H7 (cell line): ENCODE measurements around the gene MED4. TPM values are rescaled to one million over a fixed set of nuclear protein-coding genes. Genes with fewer than 3 reads are reported as not detected.
"Not testable (repeated sequence)": the region's sequence is repeated elsewhere in the genome, so short reads cannot be mapped to it uniquely, and the experiment has no call there.

Experiments
- DNase-seq: peaks from one replicate; pipeline ENCODE4 v3.0.0; 2012
- H3K27me3 ChIP-seq: 2 replicates; pipeline ENCODE4 v1.6.0; 2011; ENCODE audit warnings: mild to moderate bottlenecking, low read length; ENCODE audit not compliant: control insufficient read depth, insufficient read depth
- H3K36me3 ChIP-seq: replicated peaks from 2 replicates; pipeline ENCODE4 v1.5.1; 2011; ENCODE audit warnings: low read length; ENCODE audit not compliant: control insufficient read depth, insufficient read depth
- H3K4me3 ChIP-seq: 2 replicates; pipeline ENCODE4 v1.5.1; 2011; ENCODE audit warnings: low read depth, mild to moderate bottlenecking, control low read depth, low read length, moderate library complexity; ENCODE audit not compliant: insufficient read depth
- total RNA-seq: library from RNA; depleted of rRNA; stranded (reverse); fragments of >200 nt; shearing (Covaris generic); gene quantifications from 2 replicates; pipeline ENCODE4 v1.2.3, GENCODE V29; 2014

Gene MED4
- total RNA-seq, 1 experiment from 2014 or later = 33.5 TPM

DNA sequence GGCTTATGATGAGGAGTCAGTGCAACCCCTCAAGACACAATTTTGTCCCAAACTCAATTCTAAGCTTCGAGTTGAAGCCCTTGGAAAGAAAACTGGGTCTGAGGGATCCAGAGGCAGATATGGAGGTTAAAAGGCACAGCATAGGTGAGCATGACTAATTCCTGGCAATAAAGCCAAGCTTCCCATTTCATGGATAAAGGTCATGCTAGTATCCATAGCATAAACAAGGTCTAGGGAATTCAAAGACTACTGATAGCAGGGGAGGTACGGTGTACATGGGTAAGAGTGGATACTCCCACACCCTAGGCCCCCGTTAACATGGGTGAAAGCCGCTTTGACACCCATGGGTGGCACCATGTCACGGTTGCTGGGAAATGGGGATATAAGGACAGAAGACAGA, 24.0 kb downstream of the MED4 start:
- H3K4me3 ChIP-seq = no peak overlapping the region
- H3K36me3 ChIP-seq = peaks cover 40% of the 10 kb centered on the region
- DNase-seq = no peak
- H3K27me3 ChIP-seq = no peaks in the 10 kb centered on the region

DNA sequence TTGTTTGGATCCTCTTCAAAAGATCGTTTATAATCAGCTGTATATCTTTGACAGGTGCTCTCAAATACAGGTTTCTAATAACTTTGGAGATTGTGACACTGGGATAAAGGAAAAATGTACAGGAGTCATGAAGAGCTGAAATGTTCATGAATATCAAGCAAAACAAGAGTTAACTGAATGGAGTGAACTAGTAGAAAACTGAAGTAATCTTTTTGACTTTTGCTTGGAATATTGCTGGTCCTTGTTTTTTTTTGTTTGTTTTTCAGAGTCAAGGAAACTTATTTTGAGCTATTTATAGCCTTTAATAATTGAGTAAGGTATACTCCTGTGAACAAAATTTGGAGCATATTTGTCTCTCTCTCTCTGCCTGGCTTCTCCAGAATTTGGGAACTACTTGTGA, 25.3 kb downstream of the MED4 start:
- no peak for DNase-seq
- H3K4me3 ChIP-seq = no peak overlapping the region
- no peaks in the 10 kb centered on the region for H3K27me3 ChIP-seq
- H3K36me3 ChIP-seq = peaks cover 32% of the 10 kb centered on the region

DNA sequence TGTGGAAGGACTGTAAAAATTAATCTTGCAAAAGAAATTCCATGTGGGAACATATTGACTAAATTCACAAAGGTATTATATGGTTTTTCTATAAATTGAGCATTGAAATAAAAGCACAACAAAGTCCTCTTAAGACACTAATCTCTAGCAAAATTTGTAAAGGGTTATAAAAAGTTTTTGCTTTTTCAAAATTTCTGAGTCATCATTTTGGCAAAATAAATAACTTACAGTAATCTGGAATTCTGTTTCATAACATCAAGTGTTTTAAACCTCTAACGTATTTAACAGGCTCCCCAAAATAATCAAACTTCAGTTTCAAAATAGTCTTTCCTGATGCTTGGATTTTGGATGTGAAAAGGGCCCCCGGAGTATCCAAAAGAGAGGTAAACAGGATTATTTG, 26.0 kb downstream of the MED4 start:
- Histone ChIP-seq H3K27me3 (no peaks in the 10 kb centered on the region), H3K36me3 (peaks cover 32% of the 10 kb centered on the region), H3K4me3 (no peak overlapping the region)
- no peak for DNase-seq

DNA sequence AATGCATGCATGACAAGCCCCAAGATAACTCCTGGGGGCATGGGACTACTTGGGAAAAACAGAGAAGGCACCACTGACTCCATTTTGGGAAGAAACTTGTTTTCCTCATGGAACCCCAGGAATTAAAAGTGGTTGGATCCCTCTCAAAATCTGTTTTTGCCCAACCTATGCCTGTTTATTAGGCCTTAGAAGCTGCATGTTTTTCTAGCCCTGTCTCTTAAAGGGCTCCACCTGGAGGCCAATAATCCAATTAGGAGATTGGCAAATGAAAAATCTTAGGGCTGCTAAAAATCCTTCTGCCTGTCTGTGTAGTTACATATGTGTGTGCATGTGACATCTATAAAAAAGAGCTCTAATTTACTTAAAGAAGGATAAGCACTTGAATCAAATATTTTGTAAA, 26.9 kb downstream of the MED4 start:
- Histone ChIP-seq H3K4me3 (no peak overlapping the region), H3K36me3 (peaks cover 32% of the 10 kb centered on the region), H3K27me3 (no peaks in the 10 kb centered on the region)
- no peak for DNase-seq

DNA sequence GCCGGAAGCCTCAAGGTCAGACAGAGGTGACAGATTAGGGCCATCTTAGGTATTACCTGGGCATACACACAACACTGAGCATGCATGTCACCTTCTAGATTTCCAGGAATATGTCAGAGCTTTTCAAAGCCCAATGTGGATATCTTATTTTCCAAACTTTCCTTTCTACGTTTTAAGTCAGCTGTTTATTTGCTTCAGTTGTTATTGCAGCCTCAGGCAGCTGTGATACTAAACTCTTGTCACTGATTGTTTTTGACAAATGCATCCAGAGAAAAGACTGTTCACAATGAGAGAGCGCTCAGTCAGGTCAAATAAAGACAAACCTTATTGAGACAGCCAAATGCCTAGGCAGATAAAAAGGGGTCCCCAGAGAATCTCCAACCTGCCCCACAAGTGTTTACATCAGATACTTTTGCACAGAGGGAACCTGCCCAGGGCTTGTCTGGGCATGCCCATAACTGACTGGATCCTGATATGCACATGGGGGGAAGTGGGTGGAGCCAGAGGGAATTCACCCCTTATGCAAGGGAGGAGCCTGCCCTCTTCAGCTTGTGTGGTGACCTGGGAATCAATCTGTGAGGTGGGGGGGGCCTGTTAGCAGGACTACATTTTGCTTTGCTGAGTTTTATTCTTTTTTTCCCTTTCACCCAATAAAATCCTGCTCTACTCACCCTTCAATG, 28.5 kb downstream of the MED4 start:
- Histone ChIP-seq H3K36me3 (peaks cover 20% of the 10 kb centered on the region), H3K4me3 (no peak overlapping the region), H3K27me3 (no peaks in the 10 kb centered on the region)
- DNase-seq = no peak

DNA sequence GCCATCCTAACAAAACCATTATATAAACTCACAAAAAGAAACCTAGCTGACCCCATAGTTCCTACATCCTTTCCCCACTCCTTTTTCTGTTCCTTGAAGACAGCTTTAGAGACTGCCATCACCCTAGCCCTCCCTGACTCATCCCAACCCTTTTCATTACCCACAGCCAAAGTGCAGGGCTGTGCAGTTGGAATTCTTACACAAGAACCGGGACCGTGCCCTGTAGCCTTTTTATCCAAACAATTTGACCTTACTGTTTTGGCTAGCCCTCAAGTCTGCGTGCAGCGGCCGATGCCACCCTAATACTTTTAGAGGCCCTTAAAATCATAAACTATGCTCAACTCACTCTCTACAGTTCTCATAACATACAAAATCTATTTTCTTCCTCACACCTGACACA, 35.0 kb downstream of the MED4 start:
- not testable (repeated sequence) for H3K4me3 ChIP-seq

DNA sequence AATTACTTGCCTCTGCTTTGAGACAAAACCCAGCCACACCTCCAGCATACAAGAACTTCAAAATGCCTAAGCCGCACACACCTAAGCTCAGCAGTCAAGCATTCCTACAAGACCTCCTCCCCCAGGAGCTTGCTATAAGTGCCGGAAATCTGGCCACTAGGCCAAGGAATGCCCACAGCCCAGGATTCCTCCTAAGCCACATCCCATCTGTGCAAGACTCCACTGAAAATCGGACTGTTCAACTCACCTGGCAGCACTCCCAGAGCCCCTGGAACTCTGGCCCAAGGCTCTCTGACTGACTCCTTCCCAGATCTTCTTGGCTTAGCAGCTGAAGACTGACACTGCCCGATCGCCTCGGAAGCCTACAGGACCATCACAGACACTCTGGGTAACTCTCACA, 36.4 kb downstream of the MED4 start:
- H3K36me3 ChIP-seq, DNase-seq, H3K27me3 ChIP-seq, H3K4me3 ChIP-seq: not testable (repeated sequence)

More for the DNA sequence above, 35.0 kb downstream of the MED4 start:
- not testable (repeated sequence) for DNase-seq, H3K27me3 ChIP-seq, H3K36me3 ChIP-seq

DNA sequence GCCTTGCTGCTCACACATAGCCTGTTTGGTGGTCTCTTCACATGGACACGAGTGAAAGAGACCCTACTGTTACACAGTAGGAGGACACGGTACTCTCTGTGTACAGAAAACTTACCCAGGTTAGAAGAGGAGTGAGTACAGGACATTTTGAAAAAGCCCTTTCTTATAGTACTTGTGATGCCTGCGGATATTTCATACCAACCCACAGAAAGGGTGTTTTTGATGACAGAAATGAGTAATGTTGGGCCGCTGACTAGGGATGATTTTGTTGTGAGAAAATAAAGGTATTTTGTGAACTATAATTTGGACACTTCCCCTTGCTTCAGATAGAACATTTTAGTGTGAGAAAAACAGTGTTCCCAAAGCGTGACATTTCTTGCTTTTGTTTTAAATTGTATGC, 39.2 kb downstream of the MED4 start:
- H3K27me3 ChIP-seq = no peaks in the 10 kb centered on the region
- no peak for DNase-seq
- no peak overlapping the region for H3K4me3 ChIP-seq
- H3K36me3 ChIP-seq = no peaks in the 10 kb centered on the region; the same call in 1 of the 2 replicates

DNA sequence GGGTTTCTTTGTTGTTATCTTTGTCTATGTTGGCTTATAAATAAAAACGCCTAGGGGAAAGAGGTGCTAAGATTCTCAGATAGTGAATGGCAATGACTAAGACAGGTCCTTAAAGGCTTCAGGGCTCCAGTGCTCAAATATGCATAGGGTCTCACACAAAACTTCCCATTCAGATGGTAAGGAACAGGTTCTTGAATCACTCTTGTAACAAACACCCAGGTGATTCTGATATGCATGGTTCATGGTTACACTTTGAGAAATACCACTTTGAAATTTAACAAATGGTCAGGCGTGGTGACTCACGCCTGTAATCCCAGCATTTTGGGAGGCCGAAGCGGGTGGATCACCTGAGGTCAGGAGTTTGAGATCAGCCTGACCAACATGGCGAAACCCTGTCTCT, 40.3 kb downstream of the MED4 start:
- peaks cover 1% of the 10 kb centered on the region; the same call in 1 of the 2 replicates for H3K36me3 ChIP-seq
- DNase-seq = no peak
- H3K27me3 ChIP-seq = no peaks in the 10 kb centered on the region
- H3K4me3 ChIP-seq = no peak overlapping the region

DNA sequence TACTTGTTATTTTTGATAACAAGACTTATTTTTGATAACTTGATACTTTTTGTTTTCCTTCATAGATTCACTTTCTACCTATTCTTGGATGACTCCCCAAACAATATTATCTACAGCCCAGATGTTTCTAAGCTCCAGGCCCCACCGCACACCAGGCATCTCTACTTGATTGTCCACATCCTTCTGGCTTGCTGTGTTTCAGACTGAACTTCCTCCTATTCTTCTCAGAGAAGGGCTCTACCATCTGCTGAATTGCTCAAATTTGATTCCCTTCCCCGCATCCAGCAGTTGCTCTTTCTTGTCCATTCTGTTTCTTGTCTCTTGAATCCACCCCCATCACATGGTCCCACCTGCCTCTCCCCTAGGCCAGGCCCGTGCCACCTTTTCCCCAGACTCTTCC, 44.4 kb downstream of the MED4 start:
- no peak overlapping the region for H3K4me3 ChIP-seq
- no peaks in the 10 kb centered on the region for H3K27me3 ChIP-seq
- peaks cover 1% of the 10 kb centered on the region; the same call in 1 of the 2 replicates for H3K36me3 ChIP-seq
- no peak for DNase-seq

DNA sequence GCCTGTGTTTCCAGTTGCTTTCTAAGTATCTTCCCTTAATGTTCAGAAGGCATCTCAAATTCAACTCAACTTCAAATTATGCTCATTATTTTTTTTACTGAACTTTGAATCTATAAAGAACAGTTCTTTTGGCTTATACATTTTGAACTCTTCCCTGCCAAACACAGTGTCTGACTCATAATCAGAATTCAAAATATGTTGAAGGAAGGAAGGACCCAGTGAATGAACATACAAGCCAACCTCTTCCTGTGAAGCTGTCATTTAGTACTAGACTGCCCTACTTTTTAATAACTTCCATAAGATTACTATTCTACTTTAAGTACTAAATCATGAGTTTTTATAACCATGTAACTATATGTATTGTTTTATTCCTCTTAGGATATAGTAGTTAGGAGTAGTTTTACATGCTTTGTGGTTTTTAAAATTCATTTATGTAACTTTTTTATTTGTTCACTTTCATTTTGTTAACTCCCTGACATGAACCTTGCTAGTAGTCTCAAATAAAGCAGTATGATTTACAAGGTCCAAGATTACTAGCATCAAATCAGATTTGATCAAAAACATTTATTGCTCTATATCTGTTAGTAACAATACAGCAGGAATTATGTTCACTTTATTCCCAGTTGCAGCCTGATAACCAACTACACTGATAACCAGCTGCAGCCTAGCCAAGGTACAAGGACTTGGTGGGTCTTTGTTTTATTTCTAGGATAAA, 51.0 kb downstream of the MED4 start:
- Histone ChIP-seq H3K36me3 (peaks cover 8% of the 10 kb centered on the region), H3K4me3 (no peak overlapping the region), H3K27me3 (no peaks in the 10 kb centered on the region)
- DNase-seq = no peak

DNA sequence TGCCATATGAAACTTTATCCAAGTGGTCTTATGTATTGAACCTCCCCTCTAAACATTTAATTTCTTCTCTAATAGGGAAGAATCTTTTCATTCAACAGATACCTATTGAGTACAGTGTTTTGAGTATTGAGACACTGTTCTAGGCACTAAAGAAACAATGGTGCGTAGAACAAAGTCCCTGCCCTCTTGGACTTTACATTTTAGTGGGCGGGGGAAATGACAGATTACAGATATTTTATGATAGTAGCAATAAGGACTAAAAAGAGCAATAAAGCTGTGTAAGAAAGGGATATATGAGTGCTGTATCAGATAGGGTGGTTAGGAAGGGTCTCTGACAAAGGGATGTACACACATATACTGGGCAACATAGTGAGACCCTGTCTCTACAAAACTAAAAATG, 52.0 kb downstream of the MED4 start:
- DNase-seq = no peak
- peaks cover 8% of the 10 kb centered on the region for H3K36me3 ChIP-seq
- no peak overlapping the region for H3K4me3 ChIP-seq
- no peaks in the 10 kb centered on the region for H3K27me3 ChIP-seq

DNA sequence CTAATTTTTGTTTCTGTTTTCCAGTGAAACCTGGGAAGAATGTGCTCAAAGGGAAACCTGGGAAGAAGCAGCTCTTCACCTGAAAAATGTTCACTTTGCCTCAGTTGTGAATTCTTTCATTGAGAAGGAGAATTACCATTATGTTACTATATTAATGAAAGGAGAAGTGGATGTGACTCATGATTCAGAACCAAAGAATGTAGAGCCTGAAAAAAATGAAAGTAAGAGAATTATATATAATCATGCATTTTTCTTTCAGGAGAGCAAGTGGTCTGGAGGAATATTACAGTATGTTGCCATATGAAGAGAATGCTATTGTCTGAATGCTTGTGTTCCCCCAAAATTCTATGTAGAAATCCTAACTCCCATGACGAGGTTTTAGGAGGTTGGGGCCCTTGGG, 54.0 kb downstream of the MED4 start:
- DNase-seq = no peak
- H3K27me3 ChIP-seq = no peaks in the 10 kb centered on the region
- H3K36me3 ChIP-seq = peaks cover 8% of the 10 kb centered on the region
- no peak overlapping the region for H3K4me3 ChIP-seq

DNA sequence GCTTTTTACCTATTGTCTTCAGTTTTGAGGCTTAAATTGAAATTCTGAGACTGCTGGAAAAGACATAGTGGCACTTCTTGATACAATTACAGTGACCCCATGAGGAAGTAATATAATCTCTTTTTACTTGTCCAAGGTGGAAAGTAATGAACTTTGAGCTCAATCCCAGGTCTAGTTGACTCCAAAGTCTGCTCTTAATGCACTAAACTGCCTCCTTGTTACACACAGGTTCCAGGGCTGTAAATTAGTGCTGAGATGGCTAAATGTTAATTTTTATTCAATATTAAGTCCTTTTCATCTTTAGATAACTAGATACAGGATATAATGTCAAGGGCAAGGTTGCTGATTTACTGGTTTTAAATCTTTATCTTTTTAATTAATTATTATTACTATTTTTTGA, 54.9 kb downstream of the MED4 start:
- Histone ChIP-seq H3K36me3 (peaks cover 8% of the 10 kb centered on the region), H3K4me3 (no peak overlapping the region), H3K27me3 (no peaks in the 10 kb centered on the region)
- no peak for DNase-seq

DNA sequence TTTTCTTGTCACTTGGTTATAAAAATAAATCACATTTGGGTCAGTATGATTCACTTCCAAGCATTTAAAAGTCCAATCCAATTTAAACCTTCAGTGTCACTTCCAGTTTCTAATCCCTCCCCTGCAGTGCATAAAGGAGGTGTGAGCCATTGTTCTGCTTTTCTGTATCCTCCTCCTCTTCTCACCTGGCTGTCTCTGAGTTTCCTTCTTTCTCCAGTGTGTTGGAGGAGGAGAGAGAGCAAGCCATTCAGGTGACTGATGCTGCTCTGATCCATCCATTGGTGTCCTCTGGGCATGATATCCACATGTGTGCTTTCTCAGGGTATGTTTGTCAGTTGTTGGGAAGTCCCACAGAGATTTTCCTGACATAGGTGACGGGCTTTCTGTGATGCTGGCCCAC, 56.1 kb downstream of the MED4 start:
- peaks cover 8% of the 10 kb centered on the region for H3K36me3 ChIP-seq
- H3K27me3 ChIP-seq = no peaks in the 10 kb centered on the region
- peak; percentile 48 for DNase-seq
- no peak overlapping the region; the same call in 1 of the 2 replicates for H3K4me3 ChIP-seq
